K562 (cell line): ENCODE data around the gene MAPRE2. TPM values are rescaled to one million over a fixed set of nuclear protein-coding genes. Genes with fewer than 3 reads are reported as not detected.

Experiments used
- BRD4 ChIP-seq: fragments of 200-600 bp; sonication (generic); IDR thresholded peaks from 2 replicates; pipeline ENCODE4 v1.6.1; 2017; ENCODE audit warnings: inconsistent platforms
- ETV5 ChIP-seq: sonication (generic); formaldehyde crosslinking; IDR thresholded peaks from 2 replicates; pipeline ENCODE4 v1.4.0; 2020; ENCODE audit warnings: low read depth, mild to moderate bottlenecking, missing genetic modification reagents
- HDAC3 ChIP-seq: fragments of 450-650 bp; IDR thresholded peaks from 2 replicates; pipeline ENCODE4 v1.6.1; 2018; ENCODE audit warnings: borderline replicate concordance, mild to moderate bottlenecking, moderate library complexity; ENCODE audit not compliant: partially characterized antibody
- HMBOX1 ChIP-seq: sonication (generic); IDR thresholded peaks from 2 replicates; pipeline ENCODE4 v1.6.1; 2016
- HNRNPH1 ChIP-seq: fragments of 200-400 bp; formaldehyde crosslinking; optimal IDR thresholded peaks from 2 replicates; pipeline ENCODE3; 2017; ENCODE audit warnings: low read depth, mild to moderate bottlenecking, low read length, moderate library complexity
- NFE2L1 ChIP-seq: fragments of 450-650 bp; IDR thresholded peaks from 2 replicates; pipeline ENCODE4 v1.6.1; 2016; ENCODE audit warnings: missing genetic modification characterization, low read depth, mild to moderate bottlenecking, missing compliant biosample characterization, moderate library complexity, borderline replicate concordance
- POU5F1 ChIP-seq: fragments of 150-350 bp; IDR thresholded peaks from 2 replicates; pipeline ENCODE4 v1.6.1; 2014; ENCODE audit warnings: borderline replicate concordance, low read length, low read depth, mild to moderate bottlenecking; ENCODE audit not compliant: partially characterized antibody
- PTTG1 ChIP-seq: fragments of 450-650 bp; IDR thresholded peaks from 2 replicates; pipeline ENCODE4 v1.6.1; 2016; ENCODE audit warnings: low read depth, mild to moderate bottlenecking, missing genetic modification characterization, missing compliant biosample characterization
- RHOXF2B ChIP-seq: fragments of 250-450 bp; sonication (Bioruptor Pico); conservative IDR thresholded peaks from 2 replicates; pipeline ENCODE4 v1.5.1; 2021
- SP1 ChIP-seq: sonication (generic); formaldehyde crosslinking; IDR thresholded peaks from 2 replicates; pipeline ENCODE4 v1.8.1; 2022; ENCODE audit warnings: mild to moderate bottlenecking, missing genetic modification reagents
- SUPT5H ChIP-seq: fragments of 450-650 bp; IDR thresholded peaks from 2 replicates; pipeline ENCODE4 v1.6.1; 2016
- THRB ChIP-seq: fragments of 450-650 bp; formaldehyde crosslinking; conservative IDR thresholded peaks from 2 replicates; pipeline ENCODE4 v1.4.0; 2022; ENCODE audit warnings: mild to moderate bottlenecking, missing genetic modification characterization
- ZKSCAN8 ChIP-seq: fragments of 200-800 bp; sonication (Bioruptor generic); IDR thresholded peaks from 2 replicates; pipeline ENCODE4 v1.6.1; 2016; ENCODE audit warnings: missing genetic modification characterization, missing compliant biosample characterization
- ZNF316 ChIP-seq: fragments of 450-650 bp; IDR thresholded peaks from 2 replicates; pipeline ENCODE4 v1.6.1; 2016
- ZNF318 ChIP-seq, 2 experiments: fragments of 450-650 bp; IDR thresholded peaks; 2 replicates each; pipeline ENCODE4 v1.6.1; 2016; ENCODE audit warnings: mild to moderate bottlenecking in 2 of 2, borderline replicate concordance in 1 of 2, low read depth in 1 of 2, moderate library complexity in 1 of 2
- ZNF444 ChIP-seq: fragments of 250-450 bp; sonication (Bioruptor Pico); IDR thresholded peaks from 2 replicates; pipeline ENCODE4 v1.4.0; 2020; ENCODE audit warnings: mild to moderate bottlenecking, moderate library complexity
- ZNF561 ChIP-seq: fragments of 450-650 bp; formaldehyde crosslinking; conservative IDR thresholded peaks from 2 replicates; pipeline ENCODE4 v1.4.0; 2020; ENCODE audit warnings: mild to moderate bottlenecking, moderate library complexity
- polyA plus RNA-seq, 8 experiments: library from polyadenylated mRNA; depleted of rRNA in 4 of 8; stranded (reverse) in 5 of 8; unstranded in 3 of 8; fragments of >200 nt; fragmentation: Nextera tagmentation in 2 of 8; fragmentation: Illumina TruSeq in 1 of 8; extraction: Ambion mirVana in 2 of 8; extraction: Trizol in 1 of 8; gene quantifications; 2 replicates each; pipeline versions ENCODE4 v1.2.1 to v1.2.3, GENCODE V29; 2011 to 2014; ENCODE audit warnings: inconsistent platforms in 1 of 8, missing spikeins in 1 of 8
- total RNA-seq, 7 experiments: library from RNA; depleted of rRNA in 6 of 7; stranded (reverse); fragments of >200 nt in 6 of 7; fragmentation: Illumina TruSeq in 2 of 7; extraction: Trizol in 2 of 7; gene quantifications; 2 replicates each; pipeline versions ENCODE4 v1.2.1 to v1.2.3, GENCODE V29; 2011 to 2021; ENCODE audit warnings: low replicate concordance in 1 of 7

The MAPRE2 gene
- total and polyA plus RNA-seq, 9 of the 15 experiments (the other 6 are each of a cell fraction or from before 2014, with no cell fraction given): 32.3 to 70.7 (median 40.7) TPM

- TF ChIP-seq ZNF318 (IDR thresholded peaks at IDR 0.05; ENCODE audit: borderline replicate concordance in 1 of 2, low read depth in 1 of 2) (peak; percentile 70 to 72; a peak in 2 of 4 replicates), HNRNPH1 (no peak), NFE2L1 (tag) (peak; percentile 32; the same call in 1 of the 2 replicates), ZNF444 (CRISPR knock-in tag) (peak; percentile 44; the same call in 1 of the 2 replicates), THRB (CRISPR knock-in tag) (0 out of 2 replicates have a peak, but pooled peaks have one; percentile 3), ZNF316 (peak; percentile 100), HMBOX1 (0 out of 2 replicates have a peak, but pooled peaks have one; percentile 51), SP1 (CRISPR knock-in tag) (no peak), RHOXF2B (no peak), BRD4 (peak; percentile 87), HDAC3 (peak; percentile 92), PTTG1 (no peak), ZNF561 (CRISPR knock-in tag) (no peak), POU5F1 (no peak), ETV5 (CRISPR knock-in tag) (no peak), SUPT5H (no peak), ZKSCAN8 (peak; percentile 84)
These were observed 69.6 kb downstream of the MAPRE2 start (continued) for GRCh38 chr18:35110554-35111485.
